ENCODE results near the gene SLC24A1. TPM values are rescaled to one million over a fixed set of nuclear protein-coding genes. Genes with fewer than 3 reads are reported as not detected.
A peak's percentile ranks its signal among the peaks of the same experiment; 100 is the strongest.

Gene SLC24A1
- polyA plus RNA-seq, 3 donors from 2014 or later = 0.83 to 4.1 TPM; not detected in 1

DNA sequence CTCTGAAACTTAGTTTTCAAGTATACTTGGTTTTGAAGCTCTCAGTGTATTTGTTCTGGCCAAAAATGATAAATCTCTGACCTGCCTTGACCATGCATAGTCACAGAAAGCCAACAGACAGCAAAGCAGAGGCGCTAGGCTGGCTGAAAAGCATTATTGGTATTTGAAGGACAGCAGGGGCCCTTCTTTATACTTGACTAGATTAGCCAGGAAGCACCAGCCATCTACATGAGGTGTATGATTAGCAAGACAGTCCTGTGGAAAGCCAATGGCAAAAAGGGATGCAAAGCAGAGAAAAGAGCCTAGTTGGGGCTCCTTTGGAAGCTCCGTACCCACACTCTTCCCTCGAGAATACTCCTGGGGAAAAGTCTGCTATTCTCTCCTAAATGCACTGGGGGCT lies 7.8 kb downstream of the SLC24A1 start:
- no peaks in the 10 kb centered on the region for H3K9me3 Mint-ChIP-seq
- no peak overlapping the region for H3K27ac Mint-ChIP-seq
- H3K36me3 Mint-ChIP-seq = peaks cover 9 to 23% (median 21%) of the 10 kb centered on the region in 3 donors
- peaks cover 2 to 3% (median 3%) of the 10 kb centered on the region in 3 donors for H3K27me3 Mint-ChIP-seq (ENCODE audit: low read depth in 3 of 3)
- H3K4me1 Mint-ChIP-seq = peaks cover 3 to 6% of the 10 kb centered on the region in 2 donors
- no peak for DNase-seq
- H3K4me3 Mint-ChIP-seq = no peak overlapping the region

DNA sequence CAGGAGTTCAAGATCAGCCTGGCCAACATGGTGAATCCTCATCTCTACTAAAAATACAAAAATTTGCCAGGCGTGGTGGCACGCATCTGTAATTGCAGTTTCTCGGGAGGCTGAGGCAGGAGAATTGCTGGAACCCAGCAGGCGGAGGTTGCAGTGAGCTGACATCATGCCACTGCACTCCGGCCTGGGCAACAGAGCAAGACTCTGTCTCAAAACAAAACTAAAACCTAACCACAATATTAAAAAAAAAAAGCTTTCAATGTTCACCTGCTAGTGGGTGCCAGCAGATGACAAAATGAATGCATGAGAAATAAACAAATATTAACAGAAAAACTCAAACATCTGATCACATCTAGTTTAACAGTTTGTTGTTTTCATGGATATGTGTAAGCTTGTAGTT lies 9.0 kb downstream of the SLC24A1 start:
- no peak for DNase-seq
- peaks cover 3 to 16% (median 11%) of the 10 kb centered on the region in 3 donors for H3K36me3 Mint-ChIP-seq
- no peaks in the 10 kb centered on the region for H3K9me3 Mint-ChIP-seq
- peaks cover 2 to 6% (median 2%) of the 10 kb centered on the region in 3 donors for H3K27me3 Mint-ChIP-seq (ENCODE audit: low read depth in 3 of 3)
- H3K4me3 Mint-ChIP-seq = no peak overlapping the region
- peaks cover 3 to 6% of the 10 kb centered on the region in 2 donors for H3K4me1 Mint-ChIP-seq
- no peak overlapping the region for H3K27ac Mint-ChIP-seq

DNA sequence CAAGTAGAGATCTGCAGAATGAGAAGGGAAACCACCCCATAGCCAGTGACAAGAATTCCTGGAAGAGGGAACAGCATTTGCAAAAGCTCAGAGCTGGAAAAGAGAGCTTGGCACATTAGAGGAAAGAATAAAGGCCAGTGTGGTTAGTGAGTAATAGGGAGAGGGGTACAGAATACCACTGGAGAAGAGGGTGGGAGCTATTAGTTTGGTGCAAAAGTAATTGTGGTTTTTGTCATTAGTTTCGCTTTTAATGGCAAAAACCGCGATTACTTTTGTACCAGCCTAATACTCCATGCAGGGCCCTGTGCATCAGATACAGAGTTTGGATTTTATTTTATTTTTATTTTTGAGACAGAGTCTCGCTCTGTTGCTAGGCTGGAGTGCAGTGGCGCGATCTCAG lies 9.8 kb downstream of the SLC24A1 start:
- Mint-ChIP-seq H3K4me3 (peak overlapping the region in 1 of 5 donors; percentile 73), H3K9me3 (no peaks in the 10 kb centered on the region), H3K4me1 (peaks cover 3 to 6% of the 10 kb centered on the region in 2 donors), H3K27me3 (ENCODE audit: low read depth in 3 of 3) (peaks cover 2 to 6% (median 2%) of the 10 kb centered on the region in 3 donors), H3K36me3 (peaks cover 0 to 15% (median 6%) of the 10 kb centered on the region in 3 donors), H3K27ac (peak overlapping the region in 1 of 6 donors; percentile 74)
- no peak for DNase-seq

- Mint-ChIP-seq H3K4me1 (peaks cover 3 to 6% of the 10 kb centered on the region in 2 donors), H3K36me3 (peaks cover 0 to 15% (median 0%) of the 10 kb centered on the region in 3 donors), H3K27me3 (ENCODE audit: low read depth in 3 of 3) (peaks cover 2 to 6% (median 4%) of the 10 kb centered on the region in 3 donors), H3K9me3 (no peaks in the 10 kb centered on the region), H3K4me3 (no peak overlapping the region), H3K27ac (peak overlapping the region in 1 of 6 donors; percentile 21)
- no peak for DNase-seq
Measured at GRCh38 chr15:65632780-65633375, 11.1 kb downstream of the SLC24A1 start.

DNA sequence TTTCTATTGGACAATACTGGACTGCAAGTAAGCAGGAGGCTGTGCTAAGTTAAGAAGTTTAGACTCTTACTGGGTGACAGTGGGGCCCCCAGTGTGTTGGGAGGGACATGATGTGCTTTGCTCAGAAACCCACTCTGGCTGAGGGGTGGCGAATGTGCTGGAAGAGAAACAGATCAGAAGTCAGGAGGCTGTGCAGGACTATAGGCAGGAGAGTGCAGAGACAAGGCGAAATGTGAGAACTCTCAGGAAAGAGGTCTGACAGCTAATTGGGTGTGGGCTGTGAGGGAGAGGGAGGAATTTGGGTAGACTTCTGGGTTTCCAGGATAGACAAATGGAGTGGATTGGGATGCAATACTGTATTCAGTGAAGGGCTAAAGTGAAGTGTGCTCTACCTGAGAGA lies 12.0 kb downstream of the SLC24A1 start:
- peaks cover 4 to 8% (median 4%) of the 10 kb centered on the region in 3 donors for H3K27me3 Mint-ChIP-seq (ENCODE audit: low read depth in 3 of 3)

GRCh38 chr15:65634356-65634755 lies 12.6 kb downstream of the SLC24A1 start:
- Mint-ChIP-seq H3K36me3 (peaks cover 0 to 10% (median 0%) of the 10 kb centered on the region in 3 donors), H3K4me3 (no peak overlapping the region), H3K9me3 (no peaks in the 10 kb centered on the region), H3K27ac (no peak overlapping the region), H3K27me3 (ENCODE audit: low read depth in 3 of 3) (peaks cover 4 to 8% (median 4%) of the 10 kb centered on the region in 3 donors), H3K4me1 (peaks cover 11 to 18% of the 10 kb centered on the region in 2 donors)
- DNase-seq = no peak

More for the DNA sequence above, 12.0 kb downstream of the SLC24A1 start:
- H3K36me3 Mint-ChIP-seq = peaks cover 0 to 15% (median 0%) of the 10 kb centered on the region in 3 donors
- H3K4me3 Mint-ChIP-seq = no peak overlapping the region
- no peaks in the 10 kb centered on the region for H3K9me3 Mint-ChIP-seq
- H3K27ac Mint-ChIP-seq = no peak overlapping the region
- H3K4me1 Mint-ChIP-seq = peaks cover 8 to 14% of the 10 kb centered on the region in 2 donors
- DNase-seq = no peak

DNA sequence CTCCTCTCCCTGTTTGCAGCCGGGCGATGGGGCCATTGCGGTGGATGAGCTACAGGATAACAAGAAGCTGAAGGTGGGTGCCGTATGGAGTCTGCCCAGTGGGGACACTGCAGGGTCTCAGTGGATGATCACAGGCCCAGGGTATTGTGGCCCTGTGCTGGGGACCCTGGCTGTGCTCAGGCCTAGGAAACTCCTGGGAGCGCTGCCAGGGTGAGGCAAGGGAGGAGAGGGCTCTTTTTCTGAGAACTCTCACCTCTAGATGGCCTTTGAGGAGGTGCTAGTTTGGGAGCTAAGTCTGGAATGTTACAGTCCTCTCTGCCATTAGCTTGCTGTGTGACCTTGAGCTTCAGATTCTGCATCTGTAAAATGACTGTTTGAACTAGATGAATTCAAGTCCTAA lies 16.4 kb downstream of the SLC24A1 start:
- no peak overlapping the region for H3K4me3 Mint-ChIP-seq
- peaks cover 0 to 5% (median 0%) of the 10 kb centered on the region in 3 donors for H3K36me3 Mint-ChIP-seq
- H3K27me3 Mint-ChIP-seq (ENCODE audit: low read depth in 3 of 3) = peaks cover 2 to 8% (median 2%) of the 10 kb centered on the region in 3 donors
- no peaks in the 10 kb centered on the region for H3K9me3 Mint-ChIP-seq
- peaks cover 8 to 12% of the 10 kb centered on the region in 2 donors for H3K4me1 Mint-ChIP-seq
- DNase-seq = no peak
- no peak overlapping the region for H3K27ac Mint-ChIP-seq

DNA sequence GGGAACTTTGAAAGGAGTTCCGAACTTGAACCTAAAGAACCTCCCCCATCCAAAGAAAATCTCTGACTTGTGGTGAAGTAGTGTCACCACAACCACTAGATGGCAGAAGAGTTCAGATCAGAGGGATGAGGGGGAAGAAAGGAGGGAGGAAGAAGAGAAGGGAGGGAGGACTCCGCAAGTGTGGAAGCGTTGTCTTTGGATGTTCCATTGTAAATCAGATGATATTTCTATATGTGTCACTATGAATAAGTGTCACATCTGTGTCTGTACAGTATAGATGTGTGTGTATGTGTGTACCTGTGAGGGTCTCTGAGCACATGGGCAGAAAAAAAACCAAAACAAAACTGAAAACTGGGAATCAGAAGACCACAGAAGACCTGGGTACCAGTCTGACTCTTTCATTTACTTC lies 16.9 kb downstream of the SLC24A1 start:
- no peaks in the 10 kb centered on the region for H3K9me3 Mint-ChIP-seq
- H3K27ac Mint-ChIP-seq = peak overlapping the region in 2 of 6 donors; percentile 27 to 29
- peak; percentile 53 to 68 (median 60) for DNase-seq
- peaks cover 0 to 4% (median 0%) of the 10 kb centered on the region in 3 donors for H3K36me3 Mint-ChIP-seq
- H3K4me1 Mint-ChIP-seq = peaks cover 8 to 12% of the 10 kb centered on the region in 2 donors
- H3K27me3 Mint-ChIP-seq (ENCODE audit: low read depth in 3 of 3) = peaks cover 2 to 8% (median 5%) of the 10 kb centered on the region in 3 donors
- peak overlapping the region in 3 of 5 donors; percentile 7 to 48 (median 10) for H3K4me3 Mint-ChIP-seq

GRCh38 chr15:65639509-65639908 lies 17.8 kb downstream of the SLC24A1 start:
- Mint-ChIP-seq H3K27me3 (ENCODE audit: low read depth in 3 of 3) (peaks cover 2 to 8% (median 5%) of the 10 kb centered on the region in 3 donors), H3K4me3 (no peak overlapping the region), H3K27ac (no peak overlapping the region), H3K36me3 (no peaks in the 10 kb centered on the region), H3K4me1 (peaks cover 8 to 12% of the 10 kb centered on the region in 2 donors), H3K9me3 (no peaks in the 10 kb centered on the region)
- DNase-seq = no peak

DNA sequence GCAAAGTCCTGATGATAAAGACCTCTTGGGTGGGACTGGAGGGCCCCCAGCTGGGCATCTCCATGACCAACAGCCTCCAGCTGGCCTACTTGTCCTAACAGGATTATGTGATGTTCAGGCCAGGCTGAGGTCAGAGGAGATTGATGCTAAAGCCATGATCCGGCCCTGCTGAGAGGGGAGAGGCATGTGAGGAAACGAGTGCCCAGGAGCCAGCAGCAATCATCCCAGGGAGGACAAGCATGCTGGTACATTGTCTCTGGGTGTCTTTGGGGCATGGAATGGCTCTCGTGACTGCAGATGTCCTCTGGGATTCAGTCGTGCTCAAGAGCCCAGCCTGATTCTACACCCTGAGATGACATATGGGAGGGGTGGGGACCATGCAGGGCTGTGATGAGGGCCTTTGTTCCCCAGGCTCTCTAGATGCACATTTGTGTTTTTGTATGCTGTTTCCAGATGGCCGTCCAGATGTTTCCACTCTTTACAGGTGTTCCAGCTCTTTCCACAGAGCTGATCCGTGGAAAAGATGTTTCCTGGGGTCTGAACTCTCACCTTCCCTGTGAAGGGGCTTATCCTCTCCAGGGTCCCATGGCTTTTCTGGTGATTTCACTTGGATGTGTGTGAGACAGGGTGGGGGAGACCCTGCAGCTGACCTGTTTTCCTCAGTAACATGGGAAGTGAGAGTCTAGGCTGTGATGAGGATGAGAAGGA lies 20.2 kb downstream of the SLC24A1 start:
- H3K27me3 Mint-ChIP-seq (ENCODE audit: low read depth in 3 of 3) = peaks cover 2 to 5% (median 4%) of the 10 kb centered on the region in 3 donors
- H3K4me1 Mint-ChIP-seq = peaks cover 8 to 12% of the 10 kb centered on the region in 2 donors
- H3K27ac Mint-ChIP-seq = no peak overlapping the region
- no peaks in the 10 kb centered on the region for H3K36me3 Mint-ChIP-seq
- H3K9me3 Mint-ChIP-seq = no peaks in the 10 kb centered on the region
- DNase-seq = no peak
- H3K4me3 Mint-ChIP-seq = no peak overlapping the region

DNA sequence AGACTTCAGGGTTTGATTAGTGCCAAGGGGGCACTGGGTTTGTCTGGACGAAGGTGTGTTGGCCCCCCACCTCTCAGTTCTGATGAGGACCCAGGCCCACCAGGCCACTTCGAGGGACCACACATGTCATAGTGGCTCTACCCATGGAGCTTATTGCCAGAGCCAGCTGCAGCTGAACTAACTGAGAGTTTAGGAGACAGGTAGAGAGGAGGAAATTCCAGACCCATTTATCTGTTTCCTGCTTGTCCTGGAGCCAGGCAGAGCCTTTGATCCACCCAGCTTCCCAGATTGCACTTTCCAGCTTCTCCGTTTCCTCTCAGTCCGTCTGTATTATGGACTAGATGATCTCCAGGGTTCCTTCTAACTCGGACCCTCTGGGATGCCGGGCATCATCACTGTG lies 20.9 kb downstream of the SLC24A1 start:
- peaks cover 8 to 12% of the 10 kb centered on the region in 2 donors for H3K4me1 Mint-ChIP-seq
- peaks cover 2 to 5% (median 4%) of the 10 kb centered on the region in 3 donors for H3K27me3 Mint-ChIP-seq (ENCODE audit: low read depth in 3 of 3)

GRCh38 chr15:65644282-65644681 lies 22.5 kb downstream of the SLC24A1 start:
- no peaks in the 10 kb centered on the region for H3K4me1 Mint-ChIP-seq
- H3K27ac Mint-ChIP-seq = no peak overlapping the region
- H3K27me3 Mint-ChIP-seq (ENCODE audit: low read depth in 3 of 3) = peaks cover 0 to 3% (median 2%) of the 10 kb centered on the region in 3 donors
- DNase-seq = no peak
- H3K4me3 Mint-ChIP-seq = no peak overlapping the region
- no peaks in the 10 kb centered on the region for H3K9me3 Mint-ChIP-seq
- H3K36me3 Mint-ChIP-seq = no peaks in the 10 kb centered on the region

More for the DNA sequence above, 20.9 kb downstream of the SLC24A1 start:
- no peaks in the 10 kb centered on the region for H3K9me3 Mint-ChIP-seq
- DNase-seq = no peak
- H3K27ac Mint-ChIP-seq = peak overlapping the region in 1 of 6 donors; percentile 5
- H3K4me3 Mint-ChIP-seq = no peak overlapping the region
- H3K36me3 Mint-ChIP-seq = no peaks in the 10 kb centered on the region

DNA sequence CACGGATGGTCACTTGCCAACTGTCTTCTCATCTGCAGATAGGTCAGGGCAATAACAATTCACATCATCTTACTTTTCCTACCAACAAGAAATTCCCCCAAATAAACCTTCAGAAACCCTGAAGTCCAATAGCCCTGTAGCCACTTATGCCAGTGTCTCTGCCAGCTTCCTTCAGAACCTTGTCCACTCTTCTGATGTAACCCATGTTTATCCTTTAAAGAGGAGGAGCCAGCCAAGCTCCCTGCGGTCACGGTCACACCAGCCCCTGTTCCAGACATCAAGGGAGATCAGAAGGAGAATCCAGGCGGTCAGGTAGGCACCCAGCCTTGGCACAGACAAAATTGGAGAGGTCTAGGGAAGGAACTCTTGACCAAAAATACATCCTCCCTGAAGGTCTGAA lies 23.7 kb downstream of the SLC24A1 start:
- DNase-seq = no peak
- no peak overlapping the region for H3K27ac Mint-ChIP-seq
- H3K4me3 Mint-ChIP-seq = no peak overlapping the region
- H3K9me3 Mint-ChIP-seq = no peaks in the 10 kb centered on the region
- H3K36me3 Mint-ChIP-seq = peaks cover 0 to 4% (median 0%) of the 10 kb centered on the region in 3 donors
- H3K4me1 Mint-ChIP-seq = no peaks in the 10 kb centered on the region
- H3K27me3 Mint-ChIP-seq (ENCODE audit: low read depth in 3 of 3) = peaks cover 0 to 7% (median 2%) of the 10 kb centered on the region in 3 donors

GRCh38 chr15:65646486-65646885 lies 24.7 kb downstream of the SLC24A1 start:
- no peaks in the 10 kb centered on the region for H3K4me1 Mint-ChIP-seq
- H3K27me3 Mint-ChIP-seq (ENCODE audit: low read depth in 3 of 3) = peaks cover 0 to 11% (median 2%) of the 10 kb centered on the region in 3 donors
- H3K27ac Mint-ChIP-seq = no peak overlapping the region
- no peak overlapping the region for H3K4me3 Mint-ChIP-seq
- peaks cover 0 to 4% (median 0%) of the 10 kb centered on the region in 3 donors for H3K36me3 Mint-ChIP-seq
- DNase-seq = no peak
- H3K9me3 Mint-ChIP-seq = no peaks in the 10 kb centered on the region
